Daoy (cell line): Measurements from ENCODE around the gene TP53TG3B. TPM values are rescaled to one million over a fixed set of nuclear protein-coding genes. Genes with fewer than 3 reads are reported as not detected.
"Not testable (repeated sequence)": the region's sequence is repeated elsewhere in the genome, so short reads cannot be mapped to it uniquely, and the experiment has no call there.

ENCODE experiments used
- DNase-seq: peaks from one replicate; pipeline ENCODE4 v3.0.0-alpha.2; 2015; ENCODE audit warnings: low read depth
- total RNA-seq: library from RNA; depleted of rRNA; stranded (reverse); fragments of >200 nt; shearing (Covaris generic); gene quantifications from 2 replicates; pipeline ENCODE4 v1.2.3, GENCODE V29; 2014; rRNA removed

TP53TG3B gene
- total RNA-seq: 3.4 TPM in 1 of 2 replicates, not detected in the other

DNA sequence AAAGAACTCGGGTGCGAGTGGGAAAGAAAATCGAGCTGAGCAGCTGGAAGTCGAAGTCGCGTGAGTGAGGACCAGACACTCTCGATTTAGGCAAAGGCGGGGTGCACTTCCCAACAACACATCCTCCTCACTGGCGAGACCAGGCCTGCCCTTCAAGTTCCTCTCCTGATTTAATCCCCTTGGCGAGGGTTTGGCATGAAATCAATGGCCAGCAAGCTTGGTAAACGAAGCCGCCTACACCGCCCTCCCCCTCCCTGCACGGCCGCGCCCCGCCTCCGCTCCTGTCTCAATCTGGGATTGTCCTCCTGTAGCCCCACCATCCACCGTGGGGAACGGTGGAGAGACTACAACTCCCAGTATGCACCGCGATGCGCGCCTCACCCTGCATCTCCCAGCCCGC lies at the start of gene TP53TG3B:
TP53TG3B (plus strand) TSS at position 301 of the 400 bp plus-strand sequence; CDS start at position 369, 68 bp downstream.
- DNase-seq: not testable (repeated sequence)

DNA sequence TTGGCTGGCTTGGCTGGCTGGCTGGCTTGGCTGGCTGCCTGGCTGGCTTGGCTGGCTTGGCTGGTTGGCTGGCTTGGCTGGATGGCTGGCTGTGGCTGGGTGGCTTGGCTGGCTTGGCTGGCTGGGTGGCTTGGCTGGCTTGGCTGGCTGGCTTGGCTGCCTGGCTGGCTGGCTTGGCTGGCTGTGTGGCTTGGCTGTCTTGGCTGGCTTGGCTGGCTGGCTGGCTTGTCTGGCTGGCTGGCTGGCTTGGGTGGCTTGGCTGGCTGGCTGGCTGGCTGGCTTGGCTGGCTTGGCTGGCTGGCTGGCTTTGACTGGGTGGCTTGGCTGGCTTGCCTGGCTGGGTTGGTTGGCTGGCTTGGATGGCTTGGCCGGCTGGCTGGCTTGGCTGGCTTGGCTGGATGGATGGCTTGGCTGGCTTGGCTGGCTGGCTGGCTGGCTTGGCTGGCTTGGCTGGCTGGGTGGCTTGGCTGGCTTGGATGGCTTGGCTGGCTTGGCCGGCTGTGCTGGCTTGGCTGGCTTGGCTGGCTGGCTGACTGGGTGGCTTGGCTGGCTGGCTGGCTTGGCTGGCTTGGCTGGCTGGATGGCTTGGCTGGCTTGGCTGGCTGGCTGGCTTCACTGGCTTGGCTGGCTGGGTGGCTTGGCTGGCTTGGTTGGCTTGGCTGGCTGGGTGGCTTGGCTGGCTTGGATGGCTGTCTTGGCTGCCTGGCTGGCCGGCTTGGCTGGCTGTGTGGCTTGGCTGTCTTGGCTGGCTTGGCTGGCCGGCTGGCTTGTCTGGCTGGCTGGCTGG lies 24.2 kb upstream of the TP53TG3B start:
- DNase-seq: not testable (repeated sequence)

- not testable (repeated sequence) for DNase-seq
Observed at GRCh38 chr16:33337627-33338542, 22.8 kb upstream of the TP53TG3B start.

DNA sequence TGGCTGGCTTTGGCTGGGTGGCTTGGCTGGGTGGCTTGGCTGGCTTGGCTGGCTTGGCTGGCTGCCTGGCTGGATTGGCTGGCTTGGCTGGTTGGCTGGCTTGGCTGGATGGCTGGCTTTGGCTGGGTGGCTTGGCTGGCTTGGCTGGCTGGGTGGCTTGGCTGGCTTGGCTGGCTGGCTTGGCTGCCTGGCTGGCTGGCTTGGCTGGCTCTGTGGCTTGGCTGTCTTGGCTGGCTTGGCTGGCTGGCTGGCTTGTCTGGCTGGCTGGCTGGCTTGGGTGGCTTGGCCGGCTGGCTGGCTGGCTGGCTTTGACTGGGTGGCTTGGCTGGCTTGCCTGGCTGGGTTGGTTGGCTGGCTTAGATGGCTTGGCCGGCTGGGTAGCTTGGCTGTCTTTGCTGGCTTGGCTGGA lies 22.1 kb upstream of the TP53TG3B start:
- not testable (repeated sequence) for DNase-seq

DNA sequence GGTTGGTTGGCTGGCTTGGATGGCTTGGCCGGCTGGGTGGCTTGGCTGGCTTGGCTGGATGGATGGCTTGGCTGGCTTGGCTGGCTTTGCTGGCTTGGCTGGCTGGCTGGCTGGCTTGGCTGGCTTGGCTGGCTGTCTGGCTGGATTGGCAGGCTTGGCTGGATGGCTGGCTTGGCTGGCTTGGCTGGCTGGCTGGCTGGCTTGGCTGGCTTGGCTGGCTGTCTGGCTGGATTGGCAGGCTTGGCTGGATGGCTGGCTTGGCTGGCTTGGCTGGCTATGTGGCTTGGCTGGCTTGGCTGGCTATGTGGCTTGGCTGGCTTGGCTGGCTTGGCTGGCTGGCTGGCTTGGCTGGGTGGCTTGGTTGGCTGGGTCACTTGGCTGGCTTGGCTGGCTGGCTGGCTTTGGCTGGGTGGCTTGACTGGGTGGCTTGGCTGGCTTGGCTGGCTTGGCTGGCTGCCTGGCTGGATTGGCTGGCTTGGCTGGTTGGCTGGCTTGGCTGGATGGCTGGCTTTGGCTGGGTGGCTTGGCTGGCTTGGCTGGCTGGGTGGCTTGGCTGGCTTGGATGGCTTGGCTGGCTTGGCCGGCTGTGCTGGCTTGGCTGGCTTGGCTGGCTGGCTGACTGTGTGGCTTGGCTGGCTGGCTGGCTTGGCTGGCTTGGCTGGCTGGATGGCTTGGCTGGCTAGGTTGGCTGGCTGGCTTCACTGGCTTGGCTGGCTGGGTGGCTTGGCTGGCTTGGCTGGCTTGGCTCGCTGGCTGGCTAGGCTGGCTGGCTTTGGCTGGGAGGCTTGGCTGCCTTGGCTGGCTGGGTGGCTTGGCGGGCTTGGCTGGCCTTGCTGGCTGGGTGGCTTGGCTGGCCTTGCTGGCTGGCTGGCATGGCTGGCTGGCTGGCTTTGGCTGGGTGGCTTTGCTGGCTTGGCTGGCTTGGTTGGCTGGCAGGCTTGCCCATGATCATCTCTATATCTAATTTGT lies 21.3 kb upstream of the TP53TG3B start:
- not testable (repeated sequence) for DNase-seq

Other genes with a start within 250 kb of the TP53TG3B start
- 0.69 and 3.5 TPM in 2 replicates for gene TP53TG3C, start 166.6 kb upstream of the TP53TG3B start, total RNA-seq
- gene TP53TG3E, start 56.5 kb upstream of the TP53TG3B start, total RNA-seq: not detected in 2 replicates
- 0.29 TPM in 1 of 2 replicates, not detected in the other for gene TP53TG3F, start 98.8 kb downstream of the TP53TG3B start, total RNA-seq